Lung (tissue), 12 donors: ENCODE measurements around the gene SHF. TPM values are rescaled to one million over a fixed set of nuclear protein-coding genes. Genes with fewer than 3 reads are reported as not detected.

Source experiments
- ATAC-seq: fragments of 200-7000 bp; cut with Tn5 transposase; one replicate; pipeline ENCODE4 v1.9.1; 2020; ENCODE audit warnings: moderate number of reproducible peaks; ENCODE audit not compliant: insufficient read depth, low FRiP score
- DNase-seq, 3 donors: peaks; one replicate each; pipeline ENCODE4 v3.0.0-alpha.2; 2013 to 2017
- H3K27ac ChIP-seq, 2 donors: one replicate each; pipeline ENCODE4 v1.5.1; 2013; ENCODE audit warnings: mild to moderate bottlenecking in 2 of 2, moderate library complexity in 2 of 2, control low read depth in 1 of 2, inconsistent platforms in 1 of 2, low read depth in 1 of 2, low read length in 1 of 2
- H3K27me3 ChIP-seq, 3 donors: one replicate each; pipeline ENCODE4 v1.5.1; 2013; ENCODE audit warnings: low read length in 2 of 3; ENCODE audit not compliant: control insufficient read depth in 3 of 3, insufficient read depth in 3 of 3
- H3K36me3 ChIP-seq, 4 donors: one replicate each; pipeline ENCODE4 v1.5.1; 2013; ENCODE audit warnings: low read length in 4 of 4, mild to moderate bottlenecking in 1 of 4, moderate library complexity in 1 of 4; ENCODE audit not compliant: control insufficient read depth in 4 of 4, insufficient read depth in 4 of 4
- H3K4me1 ChIP-seq, 5 donors: one replicate each; pipeline ENCODE4 v1.5.1; 2013; ENCODE audit warnings: low read length in 5 of 5, mild to moderate bottlenecking in 2 of 5, moderate library complexity in 1 of 5; ENCODE audit not compliant: control insufficient read depth in 5 of 5, insufficient read depth in 5 of 5
- H3K4me3 ChIP-seq: one replicate; pipeline ENCODE4 v1.5.1; 2013; ENCODE audit warnings: mild to moderate bottlenecking, control low read depth, moderate library complexity
- H3K9ac ChIP-seq, 2 donors: one replicate each; pipeline ENCODE4 v1.5.1; 2013; ENCODE audit warnings: low read length in 2 of 2, control low read depth in 1 of 2; ENCODE audit not compliant: insufficient read depth in 1 of 2
- H3K9me3 ChIP-seq, 4 donors: one replicate each; pipeline ENCODE4 v1.5.1; 2013; ENCODE audit warnings: low read length in 3 of 4, mild to moderate bottlenecking in 1 of 4, moderate library complexity in 1 of 4; ENCODE audit not compliant: control insufficient read depth in 4 of 4, insufficient read depth in 3 of 4
- CTCF ChIP-seq: IDR thresholded peaks from 2 replicates; pipeline ENCODE4 v1.5.1; 2012; ENCODE audit warnings: mild to moderate bottlenecking; ENCODE audit errors: control extremely low read depth, extremely low read depth
- WGBS, 2 donors: extraction: QIAGEN DNeasy Blood & Tissue Kit; methylation state at CpG; one replicate each; pipeline ENCODE4 v1.1.7; 2013; 5-methylcytosine and 5-hydroxymethylcytosine counted together
- polyA plus RNA-seq, 2 donors: library from polyadenylated mRNA; stranded (reverse); fragments of 200-250 nt; gene quantifications; one replicate each; pipeline ENCODE4 v1.2.1, GENCODE V29; 2013
- total RNA-seq, 2 donors: library from RNA; depleted of rRNA in 1 of 2; stranded (reverse); fragments of >200 nt in 1 of 2; gene quantifications; one replicate each; pipeline ENCODE4 v1.2.1, GENCODE V29; 2014 to 2021
- donor health status: control.
- donor health status: control.
- donor health status: Bipolar disorder and iron deficiency.
- donor health status: healthy.
- donor health status: DM: yes; HTN: yes; CAD: no.

Gene SHF
- total and polyA plus RNA-seq, 4 donors: 1.9 to 15.9 (median 4.0) TPM

- Histone ChIP-seq H3K36me3 (no peaks in the 10 kb centered on the region), H3K4me3 (peak within 1 kb of the TSS; percentile 58), H3K9ac (no peak within 1 kb of the TSS), H3K9me3 (no peaks in the 10 kb centered on the region), H3K4me1 (peaks cover 0 to 12% (median 0%) of the 10 kb centered on the region in 5 donors), H3K27ac (peak within 1 kb of the TSS in 1 of 2 donors; percentile 76), H3K27me3 (peaks cover 0 to 67% (median 66%) of the 10 kb centered on the region in 3 donors)
- no peak for TF ChIP-seq CTCF
- ATAC-seq: peak; percentile 76
- DNase-seq: peak in 2 of 3 donors; percentile 29 to 32
- WGBS, 2 donors: 2 to 3% methylated on average over 43 to 46 of the region's 46 CpGs
Observed at GRCh38 chr15:45129651-45130129, 58.1 kb downstream of the SHF start, which contains the start of the genes DUOX1 and DUOXA1. Gene DUOX1, plus strand, starts transcription at chr15:45129994. Its CDS starts 1,973 bp downstream, at chr15:45131967. Gene DUOXA1, minus strand, starts transcription at chr15:45129879. Its CDS starts 6,865 bp downstream, at chr15:45123014.

DNA sequence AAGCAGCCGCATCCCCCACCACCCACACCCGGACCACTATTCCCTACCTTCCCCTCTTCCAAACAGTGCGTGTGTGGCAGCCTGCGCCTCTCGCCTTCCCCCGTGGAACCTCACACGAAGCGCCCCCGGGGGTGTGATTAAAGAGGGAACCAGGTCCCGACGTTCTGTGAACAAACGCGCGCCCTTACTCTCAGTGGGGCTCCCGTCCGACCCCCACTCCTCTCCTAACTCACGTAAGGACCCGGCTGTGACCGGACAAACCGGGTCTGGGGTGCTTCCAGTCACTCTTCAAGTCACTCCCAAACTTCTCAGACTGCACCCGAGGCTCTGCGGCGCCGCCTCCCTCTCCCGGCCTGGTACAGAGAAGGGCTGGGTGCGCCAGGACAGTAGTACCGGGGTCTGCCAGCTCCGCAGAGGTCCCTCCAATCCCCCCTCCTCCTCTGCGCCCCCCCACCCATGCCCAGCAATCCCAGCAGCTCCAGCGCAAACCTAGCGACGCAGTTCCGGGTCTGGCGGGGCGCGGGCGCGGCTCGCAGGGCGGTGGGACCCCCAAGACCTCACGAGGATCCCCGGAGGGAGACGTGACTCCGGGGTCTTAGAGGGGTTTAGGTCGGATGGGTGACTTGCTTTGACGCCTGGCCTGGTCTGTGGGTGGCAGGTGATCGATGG, 58.7 kb downstream of the SHF start:
- TF ChIP-seq CTCF: no peak
- Histone ChIP-seq H3K9me3 (no peaks in the 10 kb centered on the region), H3K9ac (no peak overlapping the region), H3K4me3 (peak overlapping the region; percentile 58), H3K4me1 (peaks cover 0 to 10% (median 0%) of the 10 kb centered on the region in 5 donors), H3K27me3 (peaks cover 0 to 61% (median 61%) of the 10 kb centered on the region in 3 donors), H3K27ac (peak overlapping the region in 1 of 2 donors; percentile 71), H3K36me3 (no peaks in the 10 kb centered on the region)
- ATAC-seq (peak; percentile 15), DNase-seq (peak in 1 of 3 donors; percentile 37)
- 4 to 6% methylated on average over 45 to 46 of the region's 47 CpGs for WGBS, 2 donors

DNA sequence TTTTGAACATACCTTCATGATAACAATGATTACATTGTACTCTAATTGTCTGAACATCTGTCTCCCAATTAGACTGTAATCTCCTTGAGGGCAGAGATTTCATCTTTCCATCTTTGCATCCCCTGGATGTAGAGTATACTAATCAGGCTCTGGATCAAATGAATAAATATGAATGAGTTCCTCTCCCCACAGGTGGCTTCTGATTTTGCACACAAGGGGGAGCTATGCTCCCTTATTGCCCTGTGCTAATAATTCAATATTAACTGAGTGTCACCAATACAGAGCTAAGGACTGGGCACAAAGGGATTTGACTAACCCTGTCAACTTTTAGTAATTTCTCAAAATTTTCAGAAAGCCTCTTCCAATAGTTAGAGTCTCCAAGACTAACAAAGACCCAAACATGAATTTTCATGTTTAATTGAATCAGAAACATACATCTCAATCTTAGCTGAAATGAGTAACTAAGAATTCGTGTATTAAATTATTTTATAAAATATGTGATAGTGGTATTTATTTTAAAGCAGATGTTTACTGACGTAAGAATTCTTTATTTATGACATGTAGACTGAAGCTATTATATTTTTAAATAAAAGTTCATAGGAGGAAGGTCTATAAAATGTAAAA, 61.1 kb downstream of the SHF start:
- Histone ChIP-seq H3K27me3 (peaks cover 0 to 56% (median 55%) of the 10 kb centered on the region in 3 donors), H3K27ac (no peak overlapping the region), H3K9me3 (no peaks in the 10 kb centered on the region), H3K36me3 (no peaks in the 10 kb centered on the region), H3K4me3 (no peak overlapping the region), H3K4me1 (peaks cover 0 to 10% (median 0%) of the 10 kb centered on the region in 5 donors), H3K9ac (no peak overlapping the region)
- no peak for DNase-seq
- peak; percentile 11 for TF ChIP-seq CTCF
- 68 to 71% methylated on average over 2 of the region's 2 CpGs for WGBS, 2 donors
- ATAC-seq: no peak
